SK-N-SH (cell line): Measurements from ENCODE around the gene KAT6B. TPM values are rescaled to one million over a fixed set of nuclear protein-coding genes. Genes with fewer than 3 reads are reported as not detected.

ENCODE experiments used
- CTCF ChIA-PET: fragments of 300-600, 350-600 bp; formaldehyde crosslinking; extraction: SDS; loops from one replicate; lab custom pipeline; 2021; lab: Yijun Ruan, JAX
- POLR2A ChIA-PET: fragments of 350-600 bp; sonication (Branson Sonifier 250); formaldehyde crosslinking; extraction: SDS; loops from one replicate; lab custom pipeline; 2020; ENCODE audit warnings: antibody characterized with exemption, inconsistent platforms; lab: Yijun Ruan, JAX
- DNase-seq: peaks from one replicate; pipeline ENCODE4 v3.0.0; 2012
- H2AFZ ChIP-seq: fragments of 200-600 bp; sonication (generic); 2 replicates; pipeline ENCODE4 v1.8.1; 2016; ENCODE audit warnings: antibody characterized with exemption, mild to moderate bottlenecking, low read depth
- H3F3A ChIP-seq: fragments of 200-600 bp; sonication (generic); replicated peaks from 2 replicates; pipeline ENCODE3; 2016; ENCODE audit warnings: antibody characterized with exemption, mild to moderate bottlenecking; ENCODE audit not compliant: insufficient read depth
- H3K27ac ChIP-seq, 2 experiments: fragments of 200-500 bp in 1 of 2; fragments of 200-600 bp in 1 of 2; sonication (Bioruptor generic) in 1 of 2; sonication (generic), shearing (Covaris generic) in 1 of 2; 2 replicates each; pipeline versions ENCODE4 v1.5.1 to v1.6.1; 2014 to 2016; ENCODE audit warnings: low read depth in 2 of 2, inconsistent platforms in 1 of 2, low read length in 1 of 2, mild to moderate bottlenecking in 1 of 2, mixed read lengths in 1 of 2
- H3K27me3 ChIP-seq: fragments of 200-600 bp; sonication (generic), shearing (Covaris generic); 2 replicates; pipeline ENCODE4 v1.6.1; 2016; ENCODE audit warnings: mixed run types; ENCODE audit not compliant: insufficient read depth
- H3K36me3 ChIP-seq, 2 experiments: fragments of 200-500 bp in 1 of 2; fragments of 200-600 bp in 1 of 2; sonication (Bioruptor generic) in 1 of 2; sonication (generic) in 1 of 2; replicated peaks in 1 of 2; 2 replicates each; pipeline versions ENCODE3 to v1.5.1; 2014 to 2016; ENCODE audit warnings: low read length in 1 of 2, mild to moderate bottlenecking in 1 of 2; ENCODE audit not compliant: insufficient read depth in 2 of 2, control insufficient read depth in 1 of 2
- H3K4me1 ChIP-seq, 2 experiments: fragments of 200-500 bp in 1 of 2; fragments of 200-600 bp in 1 of 2; sonication (Bioruptor generic) in 1 of 2; sonication (generic), shearing (Covaris generic) in 1 of 2; 2 replicates each; pipeline versions ENCODE4 v1.5.1 to v1.6.1; 2014 to 2016; ENCODE audit warnings: low read depth in 1 of 2, low read length in 1 of 2, mixed run types in 1 of 2; ENCODE audit not compliant: insufficient read depth in 2 of 2, control insufficient read depth in 1 of 2
- H3K4me2 ChIP-seq: fragments of 200-600 bp; sonication (generic), shearing (Covaris generic); 2 replicates; pipeline ENCODE4 v1.6.1; 2017; ENCODE audit warnings: mixed run types
- H3K4me3 ChIP-seq, 2 experiments: fragments of 200-500 bp in 1 of 2; fragments of 200-600 bp in 1 of 2; sonication (Bioruptor generic) in 1 of 2; sonication (generic), shearing (Covaris generic) in 1 of 2; 2 replicates each; pipeline versions ENCODE4 v1.5.1 to v1.8.1; 2014 to 2016; ENCODE audit warnings: low read depth in 2 of 2, inconsistent platforms in 1 of 2, low read length in 1 of 2, mild to moderate bottlenecking in 1 of 2, mixed read lengths in 1 of 2, moderate library complexity in 1 of 2
- H3K79me2 ChIP-seq: fragments of 200-600 bp; sonication (generic); 2 replicates; pipeline ENCODE4 v1.8.1; 2017; ENCODE audit warnings: mild to moderate bottlenecking; ENCODE audit not compliant: insufficient read depth
- H3K9ac ChIP-seq: fragments of 200-600 bp; sonication (generic); 2 replicates; pipeline ENCODE4 v1.6.1; 2017; ENCODE audit warnings: mixed run types
- H3K9me2 ChIP-seq: fragments of 200-600 bp; sonication (generic); 2 replicates; pipeline ENCODE4 v1.6.1; 2017; ENCODE audit warnings: mixed run types
- H3K9me3 ChIP-seq: fragments of 200-600 bp; sonication (generic); 2 replicates; pipeline ENCODE4 v1.6.1; 2017; ENCODE audit warnings: mixed run types, mild to moderate bottlenecking, moderate library complexity
- H4K20me1 ChIP-seq: fragments of 200-600 bp; sonication (generic); 2 replicates; pipeline ENCODE4 v1.6.1; 2017; ENCODE audit warnings: mild to moderate bottlenecking, mixed run types; ENCODE audit not compliant: insufficient read depth
- CHD2 ChIP-seq: fragments of 150-350 bp; IDR thresholded peaks from 2 replicates; pipeline ENCODE4 v1.6.1; 2018; ENCODE audit warnings: low read length; ENCODE audit not compliant: partially characterized antibody
- ELF1 ChIP-seq: IDR thresholded peaks from 2 replicates; pipeline ENCODE4 v1.4.0; 2012
- EP300 ChIP-seq, 2 experiments: IDR thresholded peaks; 2 replicates each; pipeline versions ENCODE4 v1.4.0 to v1.6.1; 2012; ENCODE audit warnings: borderline replicate concordance in 1 of 2, low read depth in 1 of 2, low read length in 1 of 2
- FOXJ3 ChIP-seq: sonication (generic); formaldehyde crosslinking; IDR thresholded peaks from 2 replicates; pipeline ENCODE4 v1.5.1; 2020; ENCODE audit warnings: mild to moderate bottlenecking, missing genetic modification reagents
- FOXM1 ChIP-seq: IDR thresholded peaks from 2 replicates; pipeline ENCODE4 v1.4.0; 2012; ENCODE audit warnings: low read depth, mild to moderate bottlenecking
- GABPA ChIP-seq: IDR thresholded peaks from 2 replicates; pipeline ENCODE4 v1.4.0; 2012; ENCODE audit warnings: low read depth, mild to moderate bottlenecking
- GATA2 ChIP-seq: sonication (generic); formaldehyde crosslinking; IDR thresholded peaks from 2 replicates; pipeline ENCODE4 v1.5.0; 2020; ENCODE audit warnings: mild to moderate bottlenecking, missing genetic modification reagents
- IRF3 ChIP-seq: fragments of 150-350 bp; IDR thresholded peaks from 2 replicates; pipeline ENCODE4 v1.6.1; 2016; ENCODE audit warnings: mild to moderate bottlenecking, low read depth, low read length
- JUND ChIP-seq: IDR thresholded peaks from 2 replicates; pipeline ENCODE4 v1.4.0; 2012
- MAX ChIP-seq: IDR thresholded peaks from 2 replicates; pipeline ENCODE4 v1.4.0; 2012; ENCODE audit warnings: low read depth
- NRF1 ChIP-seq: IDR thresholded peaks from 2 replicates; pipeline ENCODE4 v1.6.1; 2012; ENCODE audit warnings: low read depth, mild to moderate bottlenecking, low read length
- RFX5 ChIP-seq: IDR thresholded peaks from 2 replicates; pipeline ENCODE4 v1.6.1; 2012; ENCODE audit warnings: mild to moderate bottlenecking, improper control_type of control experiment, low read length
- SIN3A ChIP-seq: IDR thresholded peaks from 2 replicates; pipeline ENCODE4 v1.6.1; 2012; ENCODE audit warnings: low read depth, mild to moderate bottlenecking, low read length, moderate library complexity, borderline replicate concordance
- TCF12 ChIP-seq: IDR thresholded peaks from 2 replicates; pipeline ENCODE4 v1.4.0; 2012
- TEAD4 ChIP-seq: IDR thresholded peaks from 2 replicates; pipeline ENCODE4 v1.4.0; 2012; ENCODE audit warnings: mild to moderate bottlenecking, borderline replicate concordance; ENCODE audit not compliant: insufficient read depth
- WGBS: methylation state at CpG from one replicate; pipeline ENCODE4 v1.1.6; 2017; ENCODE audit warnings: low lambda C conversion rate; 5-methylcytosine and 5-hydroxymethylcytosine counted together
- polyA plus RNA-seq, 3 experiments: library from polyadenylated mRNA; depleted of rRNA; stranded (reverse); fragments of >200 nt; gene quantifications; 2 replicates each; pipeline ENCODE4 v1.2.3, GENCODE V29; 2012
- TF ChIP-seq, protein P1 (sequence below): IDR thresholded peaks from 2 replicates; pipeline ENCODE4 v1.4.0; 2012; ENCODE audit warnings: low read depth, borderline replicate concordance

KAT6B gene
- polyA plus RNA-seq, 1 of the 3 experiments (the other 2 are of a cell fraction), result 4.3 TPM

GRCh38 chr10:74987339-74988053 lies 161.1 kb downstream of the KAT6B start:
- H4K20me1 ChIP-seq, result no peaks in the 10 kb centered on the region
- H3K9ac ChIP-seq, result no peak overlapping the region
- CTCF ChIA-PET, result interaction anchor here (1.7 kb wide), 1 partner anchor 13 kb away, joined by 5 read pairs; no protein-coding TSS in a partner anchor
- no peaks in the 10 kb centered on the region for H3K9me2 ChIP-seq
- peaks cover 36 to 37% of the 10 kb centered on the region in 2 experiments for H3K36me3 ChIP-seq
- no peak for TF ChIP-seq FOXJ3 (CRISPR knock-in tag)
- no peak for TF ChIP-seq NRF1
- TF ChIP-seq TEAD4, result no peak
- no peaks in the 10 kb centered on the region for H3K9me3 ChIP-seq
- no peaks in the 10 kb centered on the region for H3F3A ChIP-seq
- H3K79me2 ChIP-seq, result no peaks in the 10 kb centered on the region
- POLR2A ChIA-PET, result no interaction called here
- no peak overlapping the region for H2AFZ ChIP-seq
- H3K27ac ChIP-seq, result no peak overlapping the region
- H3K4me2 ChIP-seq, result no peak overlapping the region
- no peak for DNase-seq
- no peak overlapping the region for H3K4me3 ChIP-seq
- WGBS, result 91% methylated on average over 4 of the region's 4 CpGs
- H3K4me1 ChIP-seq, result peaks cover 3 to 6% of the 10 kb centered on the region in 2 experiments; a peak in 3 of 4 replicates
- no peaks in the 10 kb centered on the region for H3K27me3 ChIP-seq

DNA sequence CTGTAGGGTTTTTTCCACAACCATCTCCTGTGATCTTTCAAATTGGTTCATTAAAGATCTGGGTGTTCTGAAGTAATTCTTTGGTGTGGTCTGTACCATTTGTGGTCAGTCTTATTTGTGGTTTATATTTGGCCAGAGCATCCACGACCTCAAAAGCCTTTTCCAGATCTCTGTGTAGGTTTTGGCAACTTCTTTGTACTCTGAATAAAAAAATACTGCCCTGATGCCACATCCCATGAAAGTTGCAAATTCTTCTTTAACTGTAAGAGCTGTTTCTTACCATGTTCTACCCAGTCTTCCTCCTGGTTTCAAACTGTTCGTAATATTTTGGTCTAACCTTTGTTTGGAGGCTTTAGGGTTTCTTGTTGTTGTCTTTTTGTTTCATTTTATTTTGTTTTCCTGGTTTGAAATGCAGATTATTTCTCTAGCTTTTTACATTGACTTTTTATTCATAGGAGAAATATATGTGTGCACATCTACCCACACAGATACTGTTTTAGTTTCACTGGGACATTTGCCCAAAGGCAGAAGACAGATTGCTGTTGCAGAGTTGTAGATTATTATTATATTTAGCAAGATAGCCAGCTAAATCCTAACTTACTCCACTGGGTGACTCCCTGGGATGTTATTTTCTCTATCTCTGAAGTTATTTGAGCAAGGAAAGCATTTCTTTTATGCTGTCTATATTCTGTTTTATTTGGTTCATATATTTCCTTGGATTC lies 161.8 kb downstream of the KAT6B start:
- Histone ChIP-seq H3K9me3 (no peaks in the 10 kb centered on the region), H3K79me2 (no peaks in the 10 kb centered on the region), H3K9ac (no peak overlapping the region), H3K9me2 (no peaks in the 10 kb centered on the region), H3K27me3 (no peaks in the 10 kb centered on the region), H3K36me3 (peaks cover 35% of the 10 kb centered on the region in 2 experiments), H3K4me3 (no peak overlapping the region), H2AFZ (no peak overlapping the region), H3F3A (no peaks in the 10 kb centered on the region), H3K4me2 (no peak overlapping the region), H3K27ac (no peak overlapping the region; a peak in 1 of 4 replicates), H4K20me1 (no peaks in the 10 kb centered on the region), H3K4me1 (peaks cover 3 to 6% of the 10 kb centered on the region in 2 experiments; a peak in 3 of 4 replicates)
- ChIA-PET POLR2A (no interaction called here), CTCF (interaction anchor here (0.7 to 1.7 kb wide), 2 partner anchors 13 to 14 kb away, joined by 3 to 5 read pairs; no protein-coding TSS in a partner anchor)
- TF ChIP-seq EP300 (IDR thresholded peaks at IDR 0.05; ENCODE audit: borderline replicate concordance in 1 of 2, low read depth in 1 of 2, low read length in 1 of 2), result no peak
- WGBS, result 70% methylated on average over 2 of the region's 2 CpGs
- no peak for DNase-seq

DNA sequence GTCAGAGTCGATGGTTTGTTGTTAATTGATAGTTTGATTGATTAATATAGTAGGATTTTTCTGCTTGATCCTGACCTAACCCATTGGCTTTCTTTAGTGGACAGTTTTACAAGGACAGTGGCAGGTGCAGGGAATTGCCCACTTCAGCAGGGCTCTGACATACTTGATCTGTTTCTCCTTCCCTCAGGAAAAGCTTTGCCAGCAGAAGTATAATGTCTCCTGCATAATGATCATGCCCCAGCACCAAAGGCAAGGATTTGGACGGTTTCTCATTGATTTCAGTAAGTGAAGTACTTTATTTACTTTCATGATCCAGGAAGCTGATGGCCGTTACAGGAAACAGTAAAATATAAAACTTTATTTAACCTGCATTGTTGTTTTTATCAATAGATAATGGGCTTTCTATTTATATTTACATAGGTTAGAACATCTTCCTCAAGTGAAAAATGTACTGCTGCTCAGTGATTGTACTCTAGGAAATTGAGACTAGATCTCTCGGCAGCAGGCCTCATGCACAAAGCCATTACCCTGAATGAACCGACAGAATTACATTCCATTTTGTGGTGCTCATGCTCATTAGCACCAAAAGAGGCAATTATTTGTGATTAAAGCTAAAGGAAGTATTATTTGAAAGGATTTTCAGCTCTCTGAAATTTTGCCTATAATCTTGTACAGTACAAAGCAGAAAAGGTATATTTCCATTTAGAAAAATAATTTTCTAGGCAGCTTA lies 162.6 kb downstream of the KAT6B start:
- 86% methylated on average over 5 of the region's 5 CpGs for WGBS
- no peak overlapping the region for H3K4me3 ChIP-seq
- no peak overlapping the region for H3K9ac ChIP-seq
- H3K4me2 ChIP-seq, result no peak overlapping the region
- CTCF ChIA-PET, result interaction anchor here (0.7 to 1.7 kb wide), 4 partner anchors 13 to 31 kb away, joined by 3 to 5 read pairs (median 4); no protein-coding TSS in a partner anchor
- peaks cover 29 to 37% of the 10 kb centered on the region in 2 experiments for H3K36me3 ChIP-seq
- no peaks in the 10 kb centered on the region for H4K20me1 ChIP-seq
- no peaks in the 10 kb centered on the region for H3K9me3 ChIP-seq
- peaks cover 6 to 8% of the 10 kb centered on the region in 2 experiments; a peak in 3 of 4 replicates for H3K4me1 ChIP-seq
- no peak overlapping the region for H3K27ac ChIP-seq
- no peak overlapping the region for H2AFZ ChIP-seq
- no peak for DNase-seq
- no peaks in the 10 kb centered on the region for H3K27me3 ChIP-seq
- H3F3A ChIP-seq, result no peaks in the 10 kb centered on the region
- H3K79me2 ChIP-seq, result no peaks in the 10 kb centered on the region
- POLR2A ChIA-PET, result no interaction called here
- no peaks in the 10 kb centered on the region for H3K9me2 ChIP-seq
- TF ChIP-seq JUND (no peak), CHD2 (no peak), GATA2 (CRISPR knock-in tag) (no peak), GABPA (no peak), TCF12 (no peak), FOXM1 (no peak), SIN3A (no peak), ELF1 (no peak), IRF3 (no peak), MAX (no peak), RFX5 (no peak)
- TF ChIP-seq, protein P1, sequence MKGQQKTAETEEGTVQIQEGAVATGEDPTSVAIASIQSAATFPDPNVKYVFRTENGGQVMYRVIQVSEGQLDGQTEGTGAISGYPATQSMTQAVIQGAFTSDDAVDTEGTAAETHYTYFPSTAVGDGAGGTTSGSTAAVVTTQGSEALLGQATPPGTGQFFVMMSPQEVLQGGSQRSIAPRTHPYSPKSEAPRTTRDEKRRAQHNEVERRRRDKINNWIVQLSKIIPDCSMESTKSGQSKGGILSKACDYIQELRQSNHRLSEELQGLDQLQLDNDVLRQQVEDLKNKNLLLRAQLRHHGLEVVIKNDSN, result no peak
